HG03039 (cell line): ENCODE data around the gene GIPC3.
"Not testable (repeated sequence)": the region's sequence is repeated elsewhere in the genome, so short reads cannot be mapped to it uniquely, and the experiment has no call there.

ENCODE experiments used
- ATAC-seq: cut with Tn5 transposase; IDR thresholded peaks from one replicate; pipeline ENCODE4 v1.9.1; 2021; ENCODE audit warnings: mild to moderate bottlenecking, moderate library complexity; ENCODE audit not compliant: unreplicated experiment

Gene GIPC3

DNA sequence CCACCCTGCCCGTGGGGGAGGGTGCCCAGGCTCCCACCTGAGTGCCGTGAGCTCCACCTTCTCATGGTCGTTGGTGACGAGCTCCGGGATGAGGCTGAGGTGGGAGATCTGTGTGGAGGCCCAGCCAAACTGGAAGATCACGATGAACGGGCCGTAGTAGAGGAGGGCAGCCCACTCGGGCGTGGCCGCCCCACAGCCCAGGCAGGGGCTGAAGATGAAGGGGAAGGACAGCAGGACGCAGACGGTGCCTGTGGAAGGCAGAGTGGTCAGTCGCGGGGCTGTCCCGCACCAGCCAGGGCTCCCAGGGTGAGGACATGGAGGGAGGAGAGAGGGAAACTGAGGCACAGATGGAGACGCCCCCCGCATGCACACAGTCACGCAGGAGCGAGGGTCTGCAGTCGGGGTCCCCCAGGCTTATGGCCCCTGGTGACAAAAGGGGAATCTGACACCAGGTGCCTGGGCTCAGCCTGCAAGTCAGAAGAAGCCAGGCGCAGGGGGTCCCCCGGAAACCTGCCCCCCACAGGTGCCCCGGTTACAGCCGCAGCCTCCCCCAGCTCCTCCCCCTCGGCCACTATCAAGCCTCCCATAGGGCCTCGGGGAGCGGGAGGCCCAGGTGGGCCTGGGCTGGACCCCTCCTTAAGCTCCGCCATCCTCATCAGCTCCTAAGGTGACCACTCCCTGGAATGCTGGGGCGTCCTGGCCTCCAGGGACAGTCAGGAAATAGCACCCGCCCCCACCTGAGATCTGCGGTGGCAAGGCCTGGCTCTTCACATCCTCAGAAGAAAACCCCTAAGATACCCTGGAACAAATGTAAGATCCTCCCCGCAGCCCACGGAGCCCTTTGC, 34.1 kb upstream of the GIPC3 start:
- ATAC-seq = no peak

GRCh38 chr19:3551792-3552095, 33.5 kb upstream of the GIPC3 start:
- no peak for ATAC-seq

DNA sequence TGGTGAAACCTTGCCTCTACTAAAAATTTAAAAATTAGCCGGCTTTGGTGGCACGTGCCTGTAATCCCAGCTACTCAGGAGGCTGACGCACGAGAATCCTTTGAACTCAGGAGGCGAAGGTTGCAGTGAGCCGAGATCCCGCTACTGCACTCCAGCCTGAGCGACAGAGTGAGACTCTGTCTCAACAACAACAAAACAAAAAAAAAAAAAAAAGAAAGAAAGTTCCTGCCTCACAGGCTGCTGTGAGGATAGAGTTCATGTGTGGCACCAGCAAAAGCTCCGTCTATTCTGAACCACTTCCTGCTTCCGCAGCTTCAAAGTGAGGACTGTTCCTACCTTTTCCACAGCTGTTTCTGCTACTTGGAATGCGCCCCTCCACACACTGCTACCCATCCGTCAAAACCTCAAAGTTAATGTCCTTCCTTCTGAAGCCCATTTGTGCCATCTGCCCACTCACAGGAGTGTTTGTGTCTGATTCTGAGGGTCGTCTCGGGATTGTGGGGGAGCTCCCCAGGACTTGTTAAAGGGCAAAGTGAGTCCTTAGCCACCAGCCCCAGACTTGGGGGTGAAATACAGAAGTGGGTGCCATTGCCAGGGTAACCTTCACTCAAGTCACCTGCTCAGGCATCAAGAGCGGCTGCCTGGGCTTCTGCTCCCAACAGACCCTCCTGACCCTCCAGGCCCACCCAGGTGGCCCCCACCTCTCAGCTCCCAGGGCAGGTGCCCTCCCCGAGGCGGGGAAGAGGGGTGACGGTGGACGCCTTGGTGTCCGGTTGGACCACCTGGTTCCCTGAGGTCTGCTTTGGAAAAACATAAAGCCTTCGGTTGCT, 30.8 kb upstream of the GIPC3 start:
- no peak for ATAC-seq

DNA sequence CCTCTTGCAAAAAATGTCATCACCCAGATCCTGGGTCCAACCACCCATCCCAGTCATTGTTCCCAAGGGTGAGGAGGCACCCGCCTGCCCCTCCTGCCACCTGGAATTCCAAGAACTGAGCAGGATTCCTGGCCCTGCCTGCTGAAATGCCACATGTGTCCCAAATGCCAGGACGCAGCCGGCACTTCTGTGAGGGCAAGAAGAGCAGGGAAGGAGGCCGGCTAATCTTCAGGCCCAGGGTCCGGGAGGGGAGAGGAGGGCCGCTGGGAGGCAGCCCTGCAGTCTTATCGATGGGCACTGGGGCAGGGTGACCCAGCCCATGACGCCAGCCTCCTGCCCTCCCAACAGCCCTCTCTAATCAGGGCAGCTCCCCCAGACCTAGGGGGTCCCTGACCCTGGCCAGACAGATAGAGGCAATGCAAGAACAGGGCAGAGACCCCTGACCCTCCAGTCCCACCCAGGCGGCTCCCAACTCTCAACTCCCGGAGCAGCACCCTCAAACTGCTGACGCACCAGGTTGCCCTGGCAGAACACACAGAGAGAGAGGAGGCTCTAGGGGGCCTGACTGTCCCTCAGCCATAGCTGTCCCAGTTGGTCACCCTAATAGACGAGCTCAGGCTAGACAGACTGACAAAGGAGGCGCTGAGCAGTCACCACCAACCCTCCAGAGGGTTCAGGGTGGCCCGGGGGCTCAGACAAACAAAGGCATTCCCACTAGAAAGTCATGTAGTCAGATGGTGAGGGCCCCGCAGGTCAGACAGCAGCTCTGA, 29.4 kb upstream of the GIPC3 start:
- no peak for ATAC-seq

GRCh38 chr19:3556423-3556977, 28.8 kb upstream of the GIPC3 start:
- ATAC-seq = no peak

DNA sequence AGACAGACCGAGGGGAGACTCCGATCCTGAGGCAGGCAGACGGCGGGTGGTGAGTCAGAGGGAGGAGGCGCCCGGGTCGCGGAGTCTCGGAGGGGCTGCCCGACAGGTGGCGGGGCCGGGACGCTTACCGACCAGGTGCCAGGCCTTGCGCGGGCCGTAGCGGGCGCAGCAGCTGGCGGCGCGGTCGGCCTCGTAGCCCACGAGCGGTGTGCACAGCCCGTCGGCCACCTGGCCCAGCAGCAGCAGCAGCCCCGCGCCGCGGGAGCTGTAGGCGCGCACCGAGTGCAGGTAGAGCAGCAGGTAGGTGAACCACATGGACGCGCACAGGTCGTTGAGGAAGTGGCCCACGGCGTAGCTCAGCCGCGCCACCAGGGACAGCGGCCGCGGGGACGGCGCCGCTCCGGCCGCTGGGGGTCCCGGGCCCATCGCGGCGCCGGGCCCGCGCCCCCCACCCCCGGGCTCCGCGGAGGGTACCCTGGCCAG, 28.3 kb upstream of the GIPC3 start:
- ATAC-seq = no peak

- peak; percentile 82 for ATAC-seq
Measured at GRCh38 chr19:3557461-3558248, 27.6 kb upstream of the GIPC3 start, which contains the start of gene MFSD12. Gene MFSD12 (minus strand): TSS chr19:3557586. CDS start chr19:3557403, 183 bp downstream.

- no peak for ATAC-seq
Measured at GRCh38 chr19:3563709-3564524, 21.4 kb upstream of the GIPC3 start.

GRCh38 chr19:3565139-3565538, 20.1 kb upstream of the GIPC3 start:
- ATAC-seq = no peak

- ATAC-seq = not testable (repeated sequence)
Measured at GRCh38 chr19:3570042-3570441, 15.2 kb upstream of the GIPC3 start.

- no peak for ATAC-seq
Measured at GRCh38 chr19:3570606-3571011, 14.7 kb upstream of the GIPC3 start.

GRCh38 chr19:3572132-3572854, 13.0 kb upstream of the GIPC3 start:
- ATAC-seq = peak; percentile 84

GRCh38 chr19:3572855-3573161, 12.5 kb upstream of the GIPC3 start, which contains the start of gene HMG20B:
Gene HMG20B (plus strand): TSS chr19:3572944. CDS start chr19:3573310, 366 bp downstream.
- no peak for ATAC-seq

- ATAC-seq = peak; percentile 7
Measured at GRCh38 chr19:3573162-3573857, 12.0 kb upstream of the GIPC3 start.

GRCh38 chr19:3573858-3574637, 11.2 kb upstream of the GIPC3 start:
- no peak for ATAC-seq

DNA sequence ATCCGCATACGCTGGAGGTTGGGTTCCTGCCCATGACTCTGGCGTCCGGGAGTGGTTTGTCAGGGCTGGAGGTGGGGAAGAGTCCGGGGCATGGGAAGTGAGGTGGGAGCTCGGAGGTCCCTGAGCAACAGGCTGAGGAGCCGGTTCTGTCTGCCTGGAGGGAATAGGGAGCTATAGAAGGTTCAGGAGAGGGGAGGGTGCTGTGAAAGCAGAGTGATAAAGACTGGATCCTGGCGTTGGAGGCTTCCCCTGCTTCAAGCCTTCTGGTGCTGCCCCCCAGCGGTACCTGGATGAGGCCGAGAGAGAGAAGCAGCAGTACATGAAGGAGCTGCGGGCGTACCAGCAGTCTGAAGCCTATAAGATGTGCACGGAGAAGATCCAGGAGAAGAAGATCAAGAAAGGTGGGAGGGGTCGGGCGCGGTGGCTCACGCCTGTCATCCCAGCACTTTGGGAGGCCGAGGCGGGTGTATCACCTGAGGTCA, 10.0 kb upstream of the GIPC3 start:
- ATAC-seq = no peak
